ENCODE results near the gene TWSG1. TPM values are rescaled to one million over a fixed set of nuclear protein-coding genes. Genes with fewer than 3 reads are reported as not detected.

TWSG1 gene
- total and polyA plus RNA-seq, 9 donors: 36.5 to 66.1 (median 47.9) TPM

GRCh38 chr18:9416563-9417072 lies 82.0 kb downstream of the TWSG1 start:
- intact Hi-C loops (cut with DNase I): no loop called here
- DNase-seq: no peak
- peak overlapping the region; percentile 8 to 26 for H3K27ac ChIP-seq
- H3K36me3 ChIP-seq: no peaks in the 10 kb centered on the region
- H3K4me1 ChIP-seq (ENCODE audit: insufficient read depth): peaks cover 4% of the 10 kb centered on the region
- H3K27me3 ChIP-seq: no peaks in the 10 kb centered on the region
- WGBS, 3 donors: 25 to 30% (median 29%) methylated on average over 6 of the region's 6 CpGs
- TF ChIP-seq CTCF (IDR thresholded peaks at IDR 0.05) (no peak), POLR2A (IDR thresholded peaks at IDR 0.05) (no peak), EP300 (IDR thresholded peaks at IDR 0.05) (no peak)
- no peak overlapping the region for H3K4me3 ChIP-seq
- H3K9me3 ChIP-seq: no peaks in the 10 kb centered on the region

GRCh38 chr18:9417073-9417851 lies 82.7 kb downstream of the TWSG1 start:
- Histone ChIP-seq H3K27me3 (no peaks in the 10 kb centered on the region), H3K27ac (peak overlapping the region; percentile 8 to 26), H3K4me1 (ENCODE audit: insufficient read depth) (peaks cover 4% of the 10 kb centered on the region), H3K9me3 (no peaks in the 10 kb centered on the region), H3K4me3 (no peak overlapping the region), H3K36me3 (no peaks in the 10 kb centered on the region)
- WGBS, 3 donors: 11 to 15% (median 13%) methylated on average over 18 of the region's 18 CpGs
- intact Hi-C loops (cut with DNase I): no loop called here
- DNase-seq: peak in 4 of 5 donors; percentile 28 to 72 (median 34)
- TF ChIP-seq POLR2A (IDR thresholded peaks at IDR 0.05) (no peak), EP300 (IDR thresholded peaks at IDR 0.05) (no peak), CTCF (IDR thresholded peaks at IDR 0.05) (no peak)

DNA sequence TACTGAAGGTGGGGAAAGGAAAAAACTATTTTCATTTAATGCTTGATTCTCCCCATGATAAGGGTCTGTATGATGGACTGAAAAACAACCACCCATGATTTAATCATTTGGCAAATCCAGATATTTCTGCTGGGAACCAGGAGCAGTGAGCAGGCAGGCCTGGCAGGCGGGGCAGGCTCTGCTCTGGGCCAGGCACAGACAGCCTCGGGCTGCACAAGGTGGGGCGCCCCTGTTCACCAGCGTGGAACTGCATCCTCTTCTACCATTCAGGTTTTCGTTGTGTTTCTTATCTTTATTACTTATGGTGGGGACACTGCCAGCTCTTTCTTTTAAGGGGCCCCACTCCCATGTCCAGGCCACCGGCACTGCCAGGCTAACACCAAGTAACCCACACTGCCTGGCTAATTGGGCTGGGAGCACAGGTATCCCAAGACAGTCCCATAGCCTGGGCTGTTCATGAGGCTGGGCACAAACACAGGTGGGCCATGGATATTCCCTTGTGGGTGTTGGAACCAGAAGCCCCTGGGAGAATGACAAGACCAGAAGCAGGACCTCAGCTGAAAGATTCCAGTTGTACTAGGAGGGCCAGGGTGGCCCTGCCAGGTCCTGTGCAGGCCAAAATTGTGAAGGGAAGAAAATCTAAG lies 83.6 kb downstream of the TWSG1 start:
- no peaks in the 10 kb centered on the region for H3K9me3 ChIP-seq
- no peak overlapping the region for H3K4me3 ChIP-seq
- DNase-seq: no peak
- TF ChIP-seq EP300 (IDR thresholded peaks at IDR 0.05): no peak
- no peak for TF ChIP-seq POLR2A (IDR thresholded peaks at IDR 0.05)
- TF ChIP-seq CTCF (IDR thresholded peaks at IDR 0.05): no peak
- intact Hi-C loops (cut with DNase I): no loop called here
- 91 to 96% (median 93%) methylated on average over 6 of the region's 6 CpGs for WGBS, 3 donors
- H3K36me3 ChIP-seq: no peaks in the 10 kb centered on the region
- H3K4me1 ChIP-seq (ENCODE audit: insufficient read depth): peaks cover 4% of the 10 kb centered on the region
- H3K27me3 ChIP-seq: no peaks in the 10 kb centered on the region
- H3K27ac ChIP-seq: no peak overlapping the region

GRCh38 chr18:9419956-9420631 lies 85.5 kb downstream of the TWSG1 start:
- H3K9me3 ChIP-seq: no peaks in the 10 kb centered on the region
- no peaks in the 10 kb centered on the region for H3K36me3 ChIP-seq
- H3K27ac ChIP-seq: no peak overlapping the region
- intact Hi-C loops (cut with DNase I): loop anchor here in 1 of 4 donors (2.0 kb wide), 1 partner anchor 13 kb away; no protein-coding TSS in a partner anchor
- WGBS, 3 donors: 75 to 78% (median 77%) methylated on average over 5 of the region's 5 CpGs
- TF ChIP-seq POLR2A (IDR thresholded peaks at IDR 0.05): no peak
- H3K4me3 ChIP-seq: no peak overlapping the region
- H3K4me1 ChIP-seq (ENCODE audit: insufficient read depth): peaks cover 4% of the 10 kb centered on the region
- no peak for DNase-seq
- no peaks in the 10 kb centered on the region for H3K27me3 ChIP-seq
